Measurements from ENCODE around the gene RGS19. TPM values are rescaled to one million over a fixed set of nuclear protein-coding genes. Genes with fewer than 3 reads are reported as not detected.

RGS19 gene
- polyA plus RNA-seq, 1 donor = 3.6 TPM

- DNase-seq = no peak
Measured at GRCh38 chr20:64108731-64109681, 29.7 kb upstream of the RGS19 start.

GRCh38 chr20:64107736-64108457, 28.6 kb upstream of the RGS19 start:
- no peak for DNase-seq

GRCh38 chr20:64106981-64107735, 27.8 kb upstream of the RGS19 start, which contains the start of gene NPBWR2:
Gene NPBWR2 (minus strand): TSS chr20:64107565. CDS start chr20:64106831, 734 bp downstream.
- no peak for DNase-seq

DNA sequence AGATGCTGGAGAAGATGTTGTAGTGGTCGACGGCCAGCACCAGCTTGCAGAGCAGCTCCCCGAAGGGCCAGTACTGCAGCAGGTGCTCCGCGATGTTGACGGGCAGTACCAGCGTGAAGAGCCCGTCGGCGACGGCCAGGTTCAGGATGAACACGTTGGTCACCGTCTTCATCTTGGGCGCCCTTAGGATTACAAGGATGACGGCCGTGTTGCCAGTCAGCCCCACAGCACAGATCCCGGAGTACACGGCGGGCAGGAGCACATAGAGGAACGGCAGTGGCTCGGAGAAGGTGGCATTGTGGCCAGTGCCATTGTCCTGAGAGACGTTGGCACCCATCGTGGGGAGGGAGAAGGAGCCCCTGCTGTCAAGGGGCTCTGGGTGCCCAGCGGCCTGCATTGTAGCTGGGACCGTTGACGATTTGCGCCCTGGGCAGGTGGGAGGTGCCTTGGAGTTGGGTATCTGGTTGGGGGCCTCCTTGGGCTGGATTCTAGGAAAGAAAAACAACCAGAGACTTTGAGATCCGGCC, 27.2 kb upstream of the RGS19 start:
- no peak for DNase-seq

DNA sequence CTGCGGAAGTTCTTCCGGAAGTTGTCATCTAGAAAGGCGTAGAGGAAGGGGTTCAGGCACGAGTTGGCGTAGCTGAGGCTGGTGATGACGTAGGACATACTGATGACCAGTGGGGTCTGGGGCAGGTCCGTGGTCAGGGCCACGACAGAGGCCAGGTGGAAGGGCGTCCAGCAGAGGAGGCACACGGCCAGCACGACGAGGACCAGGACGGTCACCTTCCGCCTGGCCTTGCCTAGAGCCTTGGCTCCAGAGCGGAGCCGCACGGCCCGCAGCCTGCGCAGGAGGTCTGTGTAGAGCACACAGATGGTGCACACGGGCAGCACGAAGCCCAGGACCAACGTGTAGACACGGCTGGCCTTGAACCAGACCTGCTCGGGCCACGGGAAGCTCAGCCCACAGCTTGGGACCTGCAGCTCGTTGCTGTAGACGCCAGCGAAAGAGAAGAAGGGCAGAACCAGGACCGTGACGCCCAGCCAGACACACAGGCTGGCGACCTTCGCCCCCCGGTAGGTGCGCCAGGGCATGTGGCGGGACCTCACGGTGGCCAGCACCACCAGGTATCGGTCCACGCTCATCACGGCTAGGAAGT, 26.6 kb upstream of the RGS19 start:
- no peak for DNase-seq

DNA sequence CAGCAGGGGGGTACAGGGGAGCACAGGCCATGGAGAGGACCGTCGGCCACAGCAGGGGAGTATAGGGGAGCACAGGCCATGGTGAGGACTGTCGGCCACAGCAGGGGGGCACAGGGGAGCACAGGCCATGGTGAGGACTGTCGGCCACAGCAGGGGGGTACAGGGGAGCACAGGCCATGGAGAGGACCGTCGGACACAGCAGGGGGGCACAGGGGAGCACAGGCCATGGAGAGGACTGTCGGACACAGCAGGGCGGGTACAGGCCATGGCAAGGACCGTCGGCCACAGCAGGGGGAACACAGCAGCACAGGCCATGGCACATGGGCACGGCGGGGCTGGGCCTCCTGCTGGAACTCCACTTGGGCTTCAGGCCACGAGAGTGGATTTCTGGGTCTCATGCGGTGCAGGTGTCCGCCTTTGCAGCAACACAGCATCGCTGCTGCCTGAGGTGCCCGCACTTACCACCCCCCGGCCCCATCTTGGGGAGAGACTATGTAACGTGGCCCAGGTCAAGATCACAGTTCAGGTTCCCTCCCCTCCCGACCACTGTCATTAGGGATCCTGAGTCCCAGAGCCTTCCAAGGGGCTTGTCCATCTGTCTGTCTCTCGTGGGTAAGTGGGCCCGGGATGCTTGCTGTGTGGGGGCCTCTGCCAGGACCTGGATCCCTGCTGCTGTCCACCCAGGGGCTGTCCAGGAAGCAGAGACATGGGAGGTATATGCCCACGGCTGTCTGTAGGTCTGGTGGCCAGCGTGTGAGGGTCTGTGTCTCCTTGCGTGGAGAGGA, 25.5 kb upstream of the RGS19 start:
- DNase-seq = no peak

DNA sequence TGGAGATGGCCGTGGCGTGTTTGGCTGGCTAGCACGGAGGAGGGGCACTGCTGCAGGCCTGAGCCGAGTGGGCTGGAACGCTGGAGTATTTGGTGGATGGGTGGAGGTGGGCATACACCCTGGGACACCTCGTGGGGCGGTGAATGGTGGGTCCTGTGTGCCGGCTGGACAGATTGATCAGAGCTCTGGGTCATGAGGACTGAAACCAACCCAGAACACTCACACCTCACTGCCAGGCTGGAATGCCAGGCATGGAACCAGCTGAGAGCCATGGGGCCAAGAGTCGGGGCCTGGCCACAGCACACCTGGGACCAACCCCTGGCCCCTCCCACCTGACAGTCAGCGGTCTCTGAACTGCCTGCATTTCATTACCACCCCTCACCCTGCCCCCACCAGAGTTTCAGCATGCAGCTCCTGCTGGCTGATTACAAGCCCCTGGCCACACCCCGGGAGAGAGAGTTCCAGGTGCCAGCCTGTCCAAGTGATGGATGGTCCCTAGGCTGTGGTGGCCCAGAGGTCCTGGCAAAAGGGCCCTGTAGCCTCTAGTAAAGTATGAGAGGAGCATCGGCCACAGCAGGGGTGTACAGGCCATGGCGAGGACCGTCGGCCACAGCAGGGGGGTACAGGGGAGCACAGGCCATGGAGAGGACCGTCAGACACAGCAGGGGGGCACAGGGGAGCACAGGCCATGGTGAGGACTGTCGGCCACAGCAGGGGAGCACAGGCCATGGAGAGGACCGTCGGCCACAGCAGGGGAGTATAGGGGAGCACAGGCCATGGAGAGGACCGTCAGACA, 24.8 kb upstream of the RGS19 start:
- no peak for DNase-seq

DNA sequence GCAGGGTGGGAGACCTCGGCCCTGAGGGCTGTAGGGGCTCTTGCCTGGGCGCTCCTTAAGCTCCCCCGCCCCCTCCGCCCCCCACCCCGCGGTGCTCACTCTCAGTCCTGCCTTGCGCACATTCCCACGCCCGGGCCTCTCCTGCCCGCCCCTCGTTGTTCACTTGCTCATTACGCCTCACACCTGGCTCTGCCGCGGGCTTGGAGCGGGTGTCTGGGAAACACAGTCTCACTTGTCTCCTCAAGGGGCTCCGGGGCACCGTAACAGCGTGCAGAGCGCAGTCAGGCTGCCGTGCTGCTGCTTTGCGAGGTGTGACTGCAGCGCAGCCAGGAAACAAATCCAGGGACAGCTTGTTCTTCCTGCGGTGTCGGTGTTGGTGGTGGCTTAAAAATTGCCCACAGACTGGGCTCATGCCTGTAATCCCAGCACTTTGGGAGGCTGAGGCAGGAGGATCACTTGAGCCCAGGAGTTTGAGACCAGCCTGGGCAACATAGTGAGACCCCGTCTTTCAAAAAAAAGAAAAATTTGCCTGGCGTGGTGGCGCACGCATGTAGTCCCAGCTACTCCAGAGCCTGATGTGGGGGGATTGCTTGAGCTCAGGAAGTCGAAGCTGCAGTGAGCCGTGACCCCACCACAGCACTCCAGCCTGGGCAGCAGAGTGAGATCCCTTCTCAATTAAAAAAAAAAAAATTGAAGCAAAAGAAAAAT, 23.5 kb upstream of the RGS19 start:
- no peak for DNase-seq

DNA sequence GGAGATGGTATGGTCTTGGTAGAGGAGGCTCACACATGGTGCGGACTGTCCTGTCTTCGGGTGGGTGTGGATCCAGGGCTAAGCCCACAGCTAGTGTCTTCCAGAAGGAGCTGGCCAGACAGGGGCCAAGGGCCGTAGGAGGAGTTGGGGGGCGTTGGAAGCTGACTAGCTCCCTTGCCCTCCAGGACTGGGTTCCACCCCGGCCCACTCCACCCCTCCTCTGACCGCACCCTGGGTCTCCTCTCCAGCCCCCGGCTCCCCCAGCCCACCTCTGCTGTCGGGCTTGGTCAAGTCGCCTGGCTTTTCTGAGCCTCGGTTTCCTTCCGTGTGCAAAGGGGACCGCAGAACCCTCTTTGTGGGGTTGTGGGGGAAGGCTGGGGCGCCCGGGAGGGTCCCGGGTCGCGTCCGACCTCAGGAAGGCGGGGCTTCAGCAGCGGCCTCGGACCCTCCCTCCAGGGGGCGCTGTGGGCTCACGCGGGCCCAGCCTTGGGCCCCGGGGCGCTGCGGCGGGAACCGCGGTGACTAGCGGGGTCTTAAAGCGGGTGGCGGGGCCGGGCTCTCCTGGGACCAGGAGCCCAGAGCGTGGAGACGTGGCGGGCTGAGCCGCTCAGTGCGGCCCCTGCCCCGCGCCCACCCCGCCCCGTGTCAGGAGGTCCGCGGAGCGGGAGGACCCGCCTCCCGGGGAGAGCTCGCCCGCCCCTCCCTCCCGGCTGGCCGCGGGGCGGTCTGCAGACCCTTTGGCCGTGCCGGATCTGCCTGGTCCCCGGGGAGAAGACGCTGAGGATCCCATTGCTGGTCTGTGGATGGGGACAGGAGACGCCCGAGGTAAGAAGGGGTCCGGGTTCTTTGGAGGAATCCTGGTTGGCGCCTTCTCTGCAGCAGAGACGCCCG, 22.7 kb upstream of the RGS19 start:
- no peak for DNase-seq

DNA sequence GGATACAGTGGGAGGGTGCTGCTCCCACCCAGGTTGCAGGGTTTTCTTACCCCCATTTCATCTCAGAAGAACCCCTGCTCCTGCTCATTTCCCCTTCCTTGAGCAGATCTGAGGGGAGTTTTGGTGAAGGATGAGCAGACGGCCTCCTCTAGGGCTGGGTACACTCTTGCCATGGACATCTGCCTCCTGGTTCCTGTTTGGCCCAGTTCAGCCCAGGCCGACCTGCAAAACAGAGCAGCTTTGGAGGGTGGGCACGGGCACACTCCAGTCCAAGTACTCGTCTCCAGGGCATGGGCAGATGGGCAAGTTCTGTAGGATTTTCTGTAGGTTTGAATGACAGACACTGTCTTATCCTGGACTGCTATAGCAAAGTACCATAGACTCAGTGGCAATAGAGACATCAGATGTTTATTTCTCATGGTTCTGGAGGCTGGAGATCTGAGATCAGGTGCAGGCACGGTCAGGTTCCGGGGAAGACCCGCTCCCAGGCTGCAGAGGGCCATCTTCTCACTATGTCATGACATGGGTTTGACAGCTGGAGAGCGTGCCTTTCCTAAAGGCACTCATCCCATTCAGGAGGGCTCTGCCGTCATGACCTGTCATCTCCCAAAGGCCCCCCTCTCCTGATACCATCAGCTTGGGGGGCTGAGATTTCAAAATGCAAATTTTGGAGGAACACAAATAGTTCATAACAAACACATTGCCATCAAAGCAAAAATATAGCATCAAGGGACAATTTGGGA, 21.8 kb upstream of the RGS19 start:
- DNase-seq = no peak

- no peak for DNase-seq
Measured at GRCh38 chr20:64100566-64100888, 21.2 kb upstream of the RGS19 start.

GRCh38 chr20:64099880-64100565, 20.7 kb upstream of the RGS19 start:
- DNase-seq = no peak

GRCh38 chr20:64099086-64099786, 19.9 kb upstream of the RGS19 start:
- DNase-seq = no peak

DNA sequence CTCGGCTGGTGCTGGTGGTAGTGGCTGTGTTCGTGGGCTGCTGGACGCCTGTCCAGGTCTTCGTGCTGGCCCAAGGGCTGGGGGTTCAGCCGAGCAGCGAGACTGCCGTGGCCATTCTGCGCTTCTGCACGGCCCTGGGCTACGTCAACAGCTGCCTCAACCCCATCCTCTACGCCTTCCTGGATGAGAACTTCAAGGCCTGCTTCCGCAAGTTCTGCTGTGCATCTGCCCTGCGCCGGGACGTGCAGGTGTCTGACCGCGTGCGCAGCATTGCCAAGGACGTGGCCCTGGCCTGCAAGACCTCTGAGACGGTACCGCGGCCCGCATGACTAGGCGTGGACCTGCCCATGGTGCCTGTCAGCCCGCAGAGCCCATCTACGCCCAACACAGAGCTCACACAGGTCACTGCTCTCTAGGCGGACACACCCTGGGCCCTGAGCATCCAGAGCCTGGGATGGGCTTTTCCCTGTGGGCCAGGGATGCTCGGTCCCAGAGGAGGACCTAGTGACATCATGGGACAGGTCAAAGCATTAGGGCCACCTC, 19.2 kb upstream of the RGS19 start:
- DNase-seq = no peak

DNA sequence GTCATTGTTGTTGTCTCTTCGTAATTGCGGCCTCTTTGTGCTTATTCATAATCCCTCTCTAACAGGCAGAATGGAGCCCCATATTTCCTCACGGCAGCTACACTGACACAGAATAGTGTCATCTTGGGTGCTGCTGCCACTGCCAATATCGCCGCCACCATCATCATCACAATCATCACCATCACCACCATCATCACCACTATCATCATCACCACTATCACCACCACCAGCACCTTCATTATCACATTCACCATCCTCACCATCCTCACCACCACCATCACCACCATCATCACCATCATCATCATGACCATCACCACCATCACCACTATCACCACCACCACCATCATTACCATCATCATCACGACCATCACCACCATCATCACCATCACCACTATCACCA, 17.2 kb upstream of the RGS19 start:
- DNase-seq = no peak

- DNase-seq = no peak
Measured at GRCh38 chr20:64095927-64096326, 16.6 kb upstream of the RGS19 start.

Measured in left kidney (tissue), 2 donors.